Glomerular visceral epithelial cell (primary cell): ENCODE measurements around the gene GLYAT.
"Not testable (repeated sequence)": the region's sequence is repeated elsewhere in the genome, so short reads cannot be mapped to it uniquely, and the experiment has no call there.

Experiments used
- DNase-seq: peaks from one replicate; pipeline ENCODE4 v3.0.0-alpha.2; 2016; ENCODE audit errors: extremely low spot score

The GLYAT gene

DNA sequence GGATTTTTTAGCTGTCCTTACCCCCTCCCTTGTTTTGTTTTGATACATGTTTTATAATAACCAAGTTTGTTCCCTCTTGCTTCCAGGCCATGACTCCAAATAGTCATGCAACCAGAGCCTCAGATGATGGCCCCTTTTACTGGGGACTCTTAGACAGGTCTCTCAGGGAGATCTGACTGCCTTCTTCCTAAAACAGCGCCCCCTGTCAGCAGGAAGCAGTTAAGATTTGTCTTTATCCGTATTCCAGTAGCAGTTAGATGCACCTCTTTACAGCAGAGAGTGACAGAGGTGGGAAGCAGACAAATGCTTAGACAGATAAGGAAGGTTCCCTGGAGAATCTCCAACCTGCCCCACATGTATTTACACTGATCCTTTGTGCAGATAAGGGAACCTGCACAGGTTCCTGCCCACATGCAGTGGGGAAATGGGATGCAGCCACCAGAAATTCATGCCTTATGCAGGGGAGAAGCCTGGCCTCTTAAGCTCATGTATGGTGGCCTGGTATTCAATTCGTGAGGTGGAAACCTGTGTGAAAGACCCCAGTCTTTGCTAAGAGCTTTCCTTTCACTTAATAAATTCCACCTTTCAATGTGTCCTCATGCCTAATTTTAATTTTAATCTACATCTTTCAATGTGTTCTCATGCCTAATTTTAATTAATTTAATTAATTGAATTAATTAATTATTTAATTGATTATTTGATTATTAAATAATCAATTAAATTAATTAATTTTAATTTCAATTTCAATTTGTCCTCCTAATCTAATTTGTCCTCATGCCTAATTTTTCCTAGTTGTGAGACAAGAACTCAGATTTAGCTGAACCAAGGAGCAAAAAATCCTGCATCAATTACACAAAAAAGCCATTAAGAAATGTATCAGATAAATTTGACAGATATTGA, 11.5 kb upstream of the GLYAT start:
- no peak for DNase-seq

DNA sequence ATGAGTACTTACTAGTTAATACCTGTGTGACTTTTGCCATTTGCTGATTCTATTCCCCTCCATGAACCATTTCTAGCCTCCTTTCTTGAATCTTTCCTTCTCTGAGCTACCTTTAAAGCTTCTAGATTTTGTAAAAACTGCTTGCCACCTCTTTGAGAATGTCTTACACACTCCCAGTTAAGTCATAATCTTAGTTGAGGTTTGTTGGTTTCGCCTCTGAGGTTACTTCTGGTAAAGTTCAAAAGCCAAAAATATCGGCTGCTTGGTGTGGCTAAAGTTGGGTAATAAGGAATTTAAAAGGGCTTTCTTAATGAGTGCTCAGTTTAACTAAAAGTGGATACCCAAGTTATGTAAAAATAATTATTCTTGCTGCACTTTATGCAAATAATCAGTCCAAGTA, 10.4 kb upstream of the GLYAT start:
- no peak for DNase-seq

DNA sequence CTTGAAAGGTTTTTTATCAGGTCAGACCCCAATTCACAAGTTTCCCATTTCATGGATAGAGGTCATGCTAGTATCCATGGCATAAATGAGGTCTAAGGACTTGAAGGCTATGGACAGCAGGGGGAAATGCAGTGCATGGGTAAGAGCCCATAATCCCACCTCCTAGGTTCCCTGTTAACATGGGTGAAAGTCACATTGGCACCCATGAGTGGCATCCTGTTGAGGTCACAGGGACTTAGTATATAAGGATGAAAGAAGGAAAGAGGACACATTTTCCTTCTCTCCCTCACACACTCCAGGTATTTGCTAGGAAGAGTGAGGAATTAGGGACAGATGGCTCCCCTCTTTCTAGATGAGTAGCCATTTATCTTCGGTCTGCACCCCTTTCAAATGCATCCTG, 9.4 kb upstream of the GLYAT start:
- no peak for DNase-seq

DNA sequence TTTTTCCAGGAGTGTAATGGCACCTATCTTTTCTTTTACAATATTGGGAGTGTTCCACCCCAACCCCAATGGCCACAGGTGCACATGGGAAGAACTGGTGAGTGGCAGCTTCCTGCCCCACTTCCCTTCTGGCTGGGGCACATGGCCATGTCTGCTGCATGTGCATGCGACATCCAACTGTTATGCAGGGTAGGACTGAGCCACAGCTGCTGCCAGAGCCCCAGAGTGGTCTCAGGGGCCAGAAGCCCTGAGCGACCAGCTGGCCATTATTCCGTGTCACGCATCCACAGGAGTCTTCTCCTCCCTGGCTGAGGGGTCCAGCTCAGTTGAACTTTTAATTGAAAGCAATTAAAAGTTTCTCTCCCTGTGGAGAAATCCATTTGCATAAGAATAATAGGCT, 8.7 kb upstream of the GLYAT start:
- DNase-seq = no peak

DNA sequence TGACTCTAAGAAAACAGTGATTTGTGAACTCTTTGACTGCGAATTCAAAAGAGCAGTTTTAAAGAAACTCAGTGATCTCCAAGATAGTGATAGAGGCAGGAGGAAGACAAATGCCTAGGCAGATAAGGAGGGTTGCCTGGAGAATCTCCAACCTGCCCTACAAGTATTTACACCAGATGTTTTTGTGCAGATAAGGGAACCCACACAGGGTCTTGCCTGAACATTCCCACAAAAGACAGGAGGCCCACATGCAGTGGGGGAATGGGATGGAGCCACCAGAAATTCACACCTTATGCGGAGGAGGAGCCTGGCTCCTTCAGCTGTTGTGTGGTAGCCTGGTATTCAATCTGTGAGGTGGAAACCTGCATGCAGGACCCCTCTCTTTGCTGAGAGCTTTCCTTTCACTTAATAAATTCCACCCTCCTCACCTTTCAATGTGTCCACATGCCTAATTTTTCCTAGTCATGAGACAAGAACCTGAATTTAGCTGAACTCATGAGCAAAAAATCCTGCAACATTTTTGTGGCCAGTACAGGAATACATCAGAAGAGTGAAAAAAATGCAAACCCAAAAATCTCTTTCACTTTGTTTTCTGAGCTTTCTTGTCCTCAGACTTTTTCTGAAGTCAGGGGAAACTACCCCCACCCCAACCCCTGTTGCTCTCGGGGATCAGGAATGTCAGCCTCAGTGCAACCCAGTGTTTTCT, 8.1 kb upstream of the GLYAT start:
- peak; percentile 5 for DNase-seq

DNA sequence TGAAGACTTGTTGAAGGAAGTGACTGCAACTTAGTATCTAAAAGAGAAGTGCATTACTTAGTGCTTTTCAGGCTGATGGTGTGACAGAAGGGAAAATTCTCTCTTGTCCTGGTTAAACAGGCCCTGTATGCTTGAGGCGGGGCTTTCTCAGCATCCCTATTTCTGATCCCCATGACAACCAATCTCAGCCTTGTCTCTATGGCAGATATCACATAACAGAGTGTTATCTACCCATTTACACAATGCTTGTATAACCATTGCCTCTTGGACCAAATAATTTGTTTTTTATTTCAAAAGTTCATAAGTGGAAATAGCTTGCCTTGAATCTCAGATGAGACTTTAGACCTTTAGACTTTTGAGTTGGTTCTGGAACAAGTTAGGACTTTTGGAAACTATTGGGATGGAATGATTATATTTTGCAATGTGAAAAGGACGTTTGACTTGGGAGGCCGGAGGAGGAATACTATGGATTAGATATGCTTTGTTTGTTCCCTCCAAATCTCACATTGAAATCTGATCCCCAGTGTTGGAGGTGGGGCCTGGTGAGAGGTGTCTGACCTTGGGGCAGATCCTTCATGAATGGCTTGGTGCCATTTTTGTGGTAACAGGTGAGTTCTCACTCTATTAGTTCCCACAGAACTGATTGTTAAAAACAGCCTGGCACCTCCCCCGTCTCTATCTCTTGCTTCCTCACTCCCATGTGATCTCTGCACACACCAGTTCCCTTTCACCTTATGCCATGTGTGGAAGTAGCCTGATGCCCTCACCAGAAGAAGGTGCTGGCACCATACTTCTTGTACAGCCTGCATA, 3.1 kb upstream of the GLYAT start:
- DNase-seq = no peak

DNA sequence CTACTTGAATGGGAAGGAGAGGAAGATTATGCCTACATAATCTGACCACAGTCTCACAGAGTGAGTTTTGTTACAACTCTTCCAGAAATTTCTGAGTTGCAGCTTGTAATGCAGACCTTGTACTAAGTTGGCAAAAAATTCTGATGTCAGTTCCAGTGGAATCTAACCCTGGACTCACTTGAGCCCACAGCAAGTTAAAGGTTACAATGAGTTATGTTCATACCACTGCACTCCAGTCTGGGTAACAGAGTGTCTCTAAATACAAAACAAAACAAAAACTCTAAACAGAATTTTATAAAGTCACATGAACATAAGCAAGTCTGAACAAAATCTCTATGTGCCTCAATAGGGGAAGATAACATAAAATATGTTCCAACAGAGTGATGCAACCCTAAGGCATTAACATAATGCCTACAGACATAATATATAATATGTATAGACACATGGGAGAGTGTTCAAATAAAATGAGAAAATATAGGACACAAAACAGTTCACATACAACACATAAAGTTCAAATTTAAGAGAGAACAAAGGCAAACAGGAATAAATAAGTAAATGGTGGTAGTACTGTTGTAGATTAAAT, 1.1 kb downstream of the GLYAT start:
- DNase-seq = no peak

DNA sequence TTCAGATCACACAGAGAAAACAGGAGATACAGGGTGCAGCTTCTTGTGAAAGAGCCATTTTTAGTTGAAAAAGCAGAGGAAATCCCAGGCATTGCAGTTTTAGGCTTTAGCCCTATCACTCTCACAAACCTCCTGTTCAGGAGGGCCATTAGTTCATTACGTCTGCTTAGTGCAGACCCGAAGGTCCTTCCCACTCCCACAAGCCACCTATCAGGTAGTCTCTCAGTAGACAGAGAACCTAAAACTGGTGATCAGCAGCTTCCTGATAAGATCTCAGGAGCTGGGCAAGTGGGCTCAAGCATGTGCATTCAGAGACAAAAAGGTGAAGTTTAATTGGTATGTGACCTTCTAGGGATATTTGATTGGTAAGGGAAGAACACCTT, 4.3 kb downstream of the GLYAT start:
- no peak for DNase-seq

DNA sequence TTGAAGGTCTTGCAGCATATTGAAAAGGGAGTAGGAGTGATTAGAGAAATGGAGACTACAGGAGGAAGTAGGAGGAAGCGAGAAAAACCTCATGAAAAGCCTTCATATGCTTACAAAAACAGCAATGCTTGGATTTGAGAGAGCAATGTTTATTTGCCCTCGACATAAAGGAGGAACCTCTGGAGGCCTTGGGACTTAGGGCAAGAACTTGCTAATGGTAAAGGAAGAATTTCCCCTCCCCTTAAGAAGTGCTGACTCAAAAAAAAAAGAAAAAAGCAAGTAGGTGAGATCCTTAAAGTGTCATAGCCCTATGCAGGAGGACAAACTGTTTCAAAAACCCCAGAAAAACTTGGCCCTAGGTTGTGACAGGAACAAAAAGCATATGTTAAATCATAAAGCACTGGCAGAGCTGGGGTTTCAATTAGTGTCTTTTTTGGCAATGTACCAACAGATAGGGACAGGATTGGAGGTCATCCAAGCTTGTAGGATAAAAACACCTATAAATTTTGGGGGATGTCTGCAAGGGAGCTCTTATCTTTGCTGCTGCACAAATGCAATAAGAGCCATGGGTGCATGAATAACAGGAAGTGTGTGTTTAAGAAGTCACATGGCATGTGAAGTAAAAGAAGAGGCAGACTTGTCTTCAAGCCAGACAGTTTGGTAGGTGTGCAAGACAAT, 4.9 kb downstream of the GLYAT start:
- no peak for DNase-seq

DNA sequence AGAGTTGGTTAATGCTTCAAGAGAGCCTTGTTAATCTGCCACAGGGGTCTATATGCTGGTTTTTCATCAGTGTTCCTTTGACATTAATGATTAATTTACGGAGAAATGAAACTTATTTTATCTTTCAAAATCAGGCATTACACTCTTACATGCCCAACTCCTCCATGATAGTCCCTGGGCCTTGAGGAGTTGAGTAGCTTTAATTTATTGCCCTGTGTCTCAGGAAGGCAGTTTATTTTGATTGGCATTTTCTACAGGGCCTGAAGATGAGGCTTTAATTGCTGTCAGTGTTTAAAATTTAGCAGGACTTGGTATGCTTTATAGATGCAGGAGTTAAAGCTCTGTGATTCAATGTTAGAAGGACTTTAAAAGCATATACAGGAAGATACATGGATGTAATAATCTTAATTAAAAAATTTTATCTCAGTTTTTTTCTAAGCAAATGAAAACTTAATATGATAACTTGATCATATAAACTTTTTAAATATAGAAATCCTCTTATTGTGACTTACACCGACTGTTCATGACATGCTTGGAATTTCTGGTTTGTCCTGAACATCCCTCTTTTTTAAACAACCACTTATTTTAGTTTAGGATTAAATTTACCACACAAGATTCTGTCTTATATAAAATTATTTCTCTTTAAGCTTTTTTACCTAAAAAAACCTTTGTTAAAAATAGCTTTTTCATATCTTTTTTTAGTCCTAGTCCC, 12.2 kb downstream of the GLYAT start:
- DNase-seq = no peak

DNA sequence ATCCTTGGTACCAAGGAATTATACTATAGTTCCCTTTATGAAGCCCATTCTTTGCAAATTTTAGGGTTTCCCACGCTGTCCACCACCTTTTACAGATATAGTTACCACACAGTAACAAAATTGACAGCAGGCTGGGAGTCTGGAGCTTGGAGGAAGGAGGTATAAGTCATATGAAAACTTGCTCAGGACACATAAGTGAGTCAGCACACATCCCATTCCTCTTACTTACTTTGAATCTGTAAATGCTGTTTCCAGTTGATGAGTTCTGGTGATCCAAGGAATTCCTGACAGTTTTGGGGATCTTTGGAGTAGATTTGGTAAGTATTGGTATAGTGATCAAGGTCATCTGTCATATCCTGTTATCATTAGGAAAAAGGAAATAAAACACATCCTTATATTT, 19.2 kb downstream of the GLYAT start:
- no peak for DNase-seq

DNA sequence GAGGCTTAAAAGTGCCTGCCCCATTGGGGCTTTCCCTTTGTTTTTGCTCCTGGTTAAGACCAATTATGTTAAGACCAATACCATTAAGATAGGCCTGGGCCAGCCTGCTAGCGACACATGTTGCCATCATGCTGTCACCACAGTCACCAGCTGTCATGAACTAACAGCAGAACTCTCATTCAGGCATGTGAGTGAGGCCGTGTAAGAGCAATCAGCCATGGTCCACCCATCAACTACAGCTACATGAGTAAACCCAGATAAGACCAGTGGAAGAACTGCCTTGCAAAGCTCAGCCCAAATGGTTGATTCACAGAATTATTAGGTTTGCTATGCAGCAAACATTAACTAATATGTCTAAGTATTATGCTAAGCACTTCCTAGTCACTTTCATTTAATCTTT, 19.9 kb downstream of the GLYAT start:
- no peak for DNase-seq

DNA sequence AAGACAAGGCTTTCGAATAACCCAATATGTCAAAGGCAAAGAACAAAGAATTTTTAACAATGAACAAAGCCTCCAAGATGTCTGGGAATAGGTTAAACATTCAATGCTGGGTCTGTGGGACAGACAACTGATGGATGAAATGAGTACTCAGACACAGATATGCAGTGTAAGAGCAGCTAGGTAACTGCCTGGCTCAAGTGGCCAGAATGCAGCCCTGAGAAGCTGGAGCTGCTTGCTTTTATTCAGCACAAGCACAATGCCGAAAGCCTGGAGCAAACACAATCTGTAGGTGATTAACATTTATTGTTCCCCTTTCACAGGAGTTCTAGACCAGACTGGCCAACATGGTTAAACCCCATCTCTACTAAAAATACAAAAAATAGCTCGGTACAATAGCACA, 24.0 kb downstream of the GLYAT start:
- no peak for DNase-seq

DNA sequence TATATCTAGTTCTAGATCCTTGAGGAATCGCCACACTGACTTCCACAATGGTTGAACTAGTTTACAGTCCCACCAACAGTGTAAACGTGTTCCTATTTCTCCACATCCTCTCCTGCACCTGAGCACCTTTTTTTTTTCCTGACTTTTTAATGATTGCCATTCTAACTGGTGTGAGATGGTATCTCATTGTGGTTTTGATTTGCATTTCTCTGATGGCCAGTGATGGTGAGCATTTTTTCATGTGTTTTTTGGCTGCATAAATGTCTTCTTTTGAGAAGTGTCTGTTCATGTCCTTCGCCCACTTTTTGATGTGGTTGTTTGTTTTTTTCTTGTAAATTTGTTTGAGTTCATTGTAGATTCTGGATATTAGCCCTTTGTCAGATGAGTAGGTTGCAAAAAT, 34.9 kb downstream of the GLYAT start:
- DNase-seq = not testable (repeated sequence)

DNA sequence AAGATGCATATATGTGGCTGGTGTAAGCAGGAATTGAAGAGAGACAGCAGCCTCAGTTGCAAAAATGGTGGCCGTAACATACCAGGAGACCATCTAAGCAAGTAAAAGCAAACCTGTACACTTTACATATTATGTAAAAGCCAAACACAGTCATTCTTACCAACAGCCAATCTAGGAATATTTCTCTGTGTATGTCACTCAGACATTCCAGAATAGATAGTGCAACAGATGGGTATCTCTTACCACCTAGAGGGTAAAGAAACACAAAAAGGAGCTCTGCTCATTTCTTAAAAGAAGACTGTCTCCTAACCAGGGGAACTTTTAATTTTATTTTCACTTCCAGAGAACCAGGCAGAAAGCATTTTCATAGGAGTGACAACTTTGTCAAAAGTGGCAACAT, 38.7 kb downstream of the GLYAT start:
- DNase-seq = no peak

DNA sequence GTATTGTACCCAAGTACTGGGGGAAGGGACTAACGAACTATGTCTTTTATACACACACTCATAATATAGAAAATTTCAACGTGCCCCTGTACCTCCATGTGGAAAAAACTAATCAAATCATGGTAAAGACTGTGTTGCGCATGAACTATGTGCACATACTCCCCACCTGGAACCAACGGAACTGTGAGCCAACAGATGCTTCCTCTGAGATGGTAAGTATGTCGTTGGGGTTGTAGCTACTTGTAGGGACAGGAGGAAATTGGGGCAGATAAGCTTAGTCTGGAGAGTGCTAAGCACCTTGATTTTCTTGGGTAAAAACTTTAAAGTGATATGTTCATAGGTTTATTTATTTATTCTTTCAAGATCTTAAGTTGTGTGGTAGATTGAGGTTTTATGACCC, 40.1 kb downstream of the GLYAT start:
- DNase-seq = no peak

DNA sequence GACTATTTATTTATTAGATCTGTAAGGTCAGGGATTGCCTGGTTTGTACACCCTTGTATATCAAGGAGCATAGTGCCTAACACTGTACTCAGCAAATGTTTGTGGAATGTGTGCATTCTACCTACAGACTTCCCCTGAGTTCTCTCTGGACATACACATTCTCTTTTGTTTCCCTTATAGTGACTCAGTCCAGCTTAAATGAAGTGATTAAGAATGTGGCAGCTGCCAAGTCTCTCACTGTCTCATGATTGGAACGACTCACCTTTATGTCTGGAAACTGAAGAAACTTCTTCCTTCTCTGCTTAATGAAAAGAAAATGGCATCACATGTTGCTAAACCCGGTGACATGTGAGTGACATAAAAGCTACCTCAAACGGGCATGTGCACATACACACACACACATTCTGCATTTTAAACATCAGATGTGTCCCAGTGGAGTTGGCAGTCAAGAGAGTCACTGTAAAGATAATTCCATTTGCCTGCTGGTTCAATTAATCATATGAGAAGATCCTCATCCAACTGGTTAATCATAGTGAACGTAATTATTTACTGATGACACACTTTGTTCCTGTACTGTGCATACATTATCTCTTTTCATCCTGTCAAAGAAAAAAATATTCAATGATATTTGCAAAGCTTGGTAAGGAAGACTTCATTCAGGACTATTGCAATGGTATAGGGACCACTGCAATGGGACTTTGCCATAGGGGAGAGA, 42.8 kb downstream of the GLYAT start:
- peak; percentile 25 for DNase-seq

DNA sequence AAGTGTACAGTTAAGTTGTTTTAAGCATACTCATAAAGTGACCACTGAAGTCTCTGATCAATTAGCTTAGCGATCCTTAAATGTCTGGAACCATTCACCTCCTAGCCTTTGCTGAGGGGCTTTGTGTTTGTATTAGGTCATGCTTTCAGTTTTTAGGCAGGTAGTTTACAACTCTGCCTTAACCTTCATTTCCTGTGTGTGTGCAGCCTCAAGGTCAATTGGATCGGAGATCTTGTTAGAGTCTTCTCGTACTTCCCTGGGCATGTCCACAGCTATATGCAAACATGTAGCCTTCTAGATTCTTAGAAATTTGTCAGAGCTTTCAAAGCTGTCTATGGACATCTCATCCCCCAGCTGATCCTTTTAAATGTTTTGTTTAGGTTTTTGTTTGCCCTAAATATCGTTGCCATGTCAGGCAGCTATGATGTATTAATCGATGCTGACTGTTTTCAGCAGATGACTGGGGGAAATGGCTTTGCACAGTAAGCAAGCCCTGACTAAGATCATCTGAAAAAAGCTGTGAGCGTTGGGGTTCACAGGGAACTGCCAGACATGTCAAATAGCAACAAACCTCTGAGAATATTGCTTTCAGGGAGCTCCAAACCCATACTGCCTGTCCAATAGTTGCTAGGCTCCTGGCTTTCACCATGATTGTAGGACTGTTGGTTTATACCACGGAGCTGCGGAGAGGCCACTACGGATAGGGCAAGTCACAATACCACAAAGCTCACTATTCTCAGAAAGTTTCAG, 45.6 kb downstream of the GLYAT start:
- DNase-seq = no peak

DNA sequence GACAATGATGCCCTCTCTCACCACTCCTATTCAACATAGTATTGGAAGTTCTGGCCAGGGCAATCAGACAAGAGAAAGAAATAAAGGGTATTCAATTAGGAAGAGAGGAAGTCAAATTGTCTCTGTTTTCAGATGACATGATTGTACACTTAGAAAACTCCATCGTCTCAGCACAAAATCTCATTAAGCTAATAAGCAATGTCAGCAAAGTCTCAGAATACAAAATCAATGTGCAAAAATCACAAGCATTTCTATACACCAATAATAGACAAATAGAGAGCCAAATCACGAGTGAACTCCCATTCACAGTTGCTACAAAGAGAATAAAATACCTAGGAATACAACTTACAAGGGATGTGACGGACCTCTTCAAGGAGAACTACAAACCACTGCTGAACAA, 49.1 kb downstream of the GLYAT start:
- DNase-seq = not testable (repeated sequence)

DNA sequence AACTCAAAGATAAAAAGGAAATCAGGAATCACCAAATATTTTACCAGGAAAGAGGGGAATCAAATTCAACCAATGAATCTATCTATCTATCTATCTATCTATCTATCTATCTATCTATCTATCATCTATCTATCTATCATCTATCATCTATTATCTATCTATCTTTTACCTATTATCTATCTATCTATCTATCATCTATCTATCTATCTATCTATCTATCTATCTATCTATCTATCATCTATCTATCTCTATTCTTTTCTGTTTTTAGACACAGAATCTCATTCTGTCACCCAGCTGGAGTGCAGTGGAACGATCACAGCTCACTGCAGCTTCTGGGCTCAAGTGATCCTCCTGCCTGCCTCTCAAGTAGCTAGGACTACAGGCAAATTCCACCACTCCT, 54.2 kb downstream of the GLYAT start:
- DNase-seq = not testable (repeated sequence)
